GM23338 (cell line): ENCODE measurements around the gene AK9.

Source experiments
- CREB1 ChIP-seq: fragments of 250-450 bp; sonication (Bioruptor Pico); IDR thresholded peaks from 2 replicates; pipeline ENCODE4 v1.5.0; 2020; ENCODE audit warnings: low read depth, mild to moderate bottlenecking, moderate library complexity
- CTCF ChIP-seq, 2 experiments: fragments of 200-600 bp in 1 of 2; sonication (generic) in 1 of 2; conservative IDR thresholded peaks; 2 replicates each; pipeline versions ENCODE4 v1.5.1 to v1.6.1; 2016 to 2017; ENCODE audit warnings: antibody characterized with exemption in 2 of 2, low read depth in 2 of 2, mild to moderate bottlenecking in 2 of 2, moderate library complexity in 1 of 2
- EZH2 ChIP-seq: fragments of 200-600 bp; sonication (generic); IDR thresholded peaks from one replicate; pipeline ENCODE4 v1.8.0; 2017; ENCODE audit warnings: antibody characterized with exemption, mild to moderate bottlenecking, low read depth; ENCODE audit not compliant: unreplicated experiment
- EZH2phosphoT487 ChIP-seq: fragments of 200-600 bp; sonication (generic); IDR thresholded peaks from one replicate; pipeline ENCODE4 v1.8.1; 2018; ENCODE audit warnings: antibody characterized with exemption; ENCODE audit not compliant: unreplicated experiment
- JUNB ChIP-seq: IDR thresholded peaks from one replicate; pipeline ENCODE4 v1.6.1; 2016; ENCODE audit warnings: antibody characterized with exemption; ENCODE audit not compliant: unreplicated experiment
- NANOG ChIP-seq: IDR thresholded peaks from 2 replicates; pipeline ENCODE4 v1.6.1; 2016; ENCODE audit warnings: antibody characterized with exemption, borderline replicate concordance
- POLR2AphosphoS5 ChIP-seq: IDR thresholded peaks from 2 replicates; pipeline ENCODE4 v1.6.1; 2016; ENCODE audit warnings: antibody characterized with exemption, low read depth
- REST ChIP-seq: IDR thresholded peaks from one replicate; pipeline ENCODE4 v1.6.1; 2018; ENCODE audit warnings: antibody characterized with exemption; ENCODE audit not compliant: unreplicated experiment
- STAT1 ChIP-seq: IDR thresholded peaks from one replicate; pipeline ENCODE4 v1.6.1; 2016; ENCODE audit warnings: antibody characterized with exemption; ENCODE audit not compliant: unreplicated experiment
- ZNF114 ChIP-seq: fragments of 250-450 bp; sonication (Bioruptor Pico); IDR thresholded peaks from 2 replicates; pipeline ENCODE4 v1.5.0; 2020; ENCODE audit warnings: mild to moderate bottlenecking, moderate library complexity

GRCh38 chr6:109561844-109562243 is 129.2 kb downstream of the AK9 start:
- no peak for TF ChIP-seq CTCF (conservative IDR thresholded peaks at IDR 0.05; ENCODE audit: low read depth in 2 of 2)
- TF ChIP-seq EZH2phosphoT487 = no peak
- TF ChIP-seq EZH2 = no peak
- TF ChIP-seq REST = no peak
- TF ChIP-seq POLR2AphosphoS5 = no peak
- TF ChIP-seq STAT1 = no peak
- TF ChIP-seq CREB1 = no peak
- no peak for TF ChIP-seq NANOG
- no peak for TF ChIP-seq ZNF114
- TF ChIP-seq JUNB = no peak
